KOPT-K1 (cell line): ENCODE measurements around the gene EVX2.

Experiments used
- H3K27ac ChIP-seq: fragments of 200-600 bp; sonication (generic); 2 replicates; pipeline ENCODE4 v1.5.1; 2016; ENCODE audit warnings: antibody characterized with exemption, mild to moderate bottlenecking, low read depth, low read length; ENCODE audit not compliant: poor library complexity, severe bottlenecking
- H3K36me3 ChIP-seq: fragments of 200-600 bp; sonication (generic); 2 replicates; pipeline ENCODE4 v1.5.1; 2017; ENCODE audit warnings: antibody characterized with exemption, mild to moderate bottlenecking, low read length, moderate library complexity; ENCODE audit not compliant: insufficient read depth
- H3K9me3 ChIP-seq: fragments of 200-600 bp; sonication (generic); 2 replicates; pipeline ENCODE4 v1.5.1; 2017; ENCODE audit warnings: antibody characterized with exemption, low read length, mild to moderate bottlenecking; ENCODE audit not compliant: insufficient read depth, poor library complexity, severe bottlenecking

EVX2 gene

GRCh38 chr2:176076796-176077195 lies 7.0 kb downstream of the EVX2 start:
- Histone ChIP-seq H3K36me3 (no peaks in the 10 kb centered on the region), H3K27ac (no peak overlapping the region), H3K9me3 (peaks cover 21% of the 10 kb centered on the region)

GRCh38 chr2:176076063-176076462 lies 7.7 kb downstream of the EVX2 start:
- Histone ChIP-seq H3K9me3 (peaks cover 22% of the 10 kb centered on the region), H3K36me3 (no peaks in the 10 kb centered on the region), H3K27ac (no peak overlapping the region)

GRCh38 chr2:176075481-176075880 lies 8.3 kb downstream of the EVX2 start:
- Histone ChIP-seq H3K36me3 (no peaks in the 10 kb centered on the region), H3K27ac (no peak overlapping the region), H3K9me3 (peaks cover 22% of the 10 kb centered on the region)

GRCh38 chr2:176074919-176075425 lies 8.8 kb downstream of the EVX2 start:
- Histone ChIP-seq H3K27ac (no peak overlapping the region), H3K36me3 (no peaks in the 10 kb centered on the region), H3K9me3 (peaks cover 22% of the 10 kb centered on the region)

- H3K36me3 ChIP-seq: no peaks in the 10 kb centered on the region
- peaks cover 8% of the 10 kb centered on the region for H3K9me3 ChIP-seq
- H3K27ac ChIP-seq: no peak overlapping the region
Observed at GRCh38 chr2:176072951-176073904, 10.5 kb downstream of the EVX2 start.

GRCh38 chr2:176072292-176072669 lies 11.5 kb downstream of the EVX2 start:
- Histone ChIP-seq H3K27ac (no peak overlapping the region), H3K9me3 (peaks cover 8% of the 10 kb centered on the region), H3K36me3 (no peaks in the 10 kb centered on the region)

- Histone ChIP-seq H3K36me3 (no peaks in the 10 kb centered on the region), H3K27ac (no peak overlapping the region), H3K9me3 (peaks cover 8% of the 10 kb centered on the region)
Observed at GRCh38 chr2:176071330-176072291, 12.2 kb downstream of the EVX2 start.

- Histone ChIP-seq H3K27ac (no peak overlapping the region), H3K36me3 (no peaks in the 10 kb centered on the region), H3K9me3 (peaks cover 8% of the 10 kb centered on the region)
Observed at GRCh38 chr2:176068419-176068832, 15.3 kb downstream of the EVX2 start.

- H3K36me3 ChIP-seq: no peaks in the 10 kb centered on the region
- H3K27ac ChIP-seq: no peak overlapping the region
- H3K9me3 ChIP-seq: peaks cover 8% of the 10 kb centered on the region
Observed at GRCh38 chr2:176067589-176068418, 16.0 kb downstream of the EVX2 start.

GRCh38 chr2:176066645-176067588 lies 16.8 kb downstream of the EVX2 start:
- Histone ChIP-seq H3K36me3 (no peaks in the 10 kb centered on the region), H3K9me3 (peaks cover 3% of the 10 kb centered on the region), H3K27ac (no peak overlapping the region)

- Histone ChIP-seq H3K27ac (no peak overlapping the region), H3K36me3 (no peaks in the 10 kb centered on the region)
Observed at GRCh38 chr2:176063958-176064357, 19.8 kb downstream of the EVX2 start.

GRCh38 chr2:176056406-176056805 lies 27.4 kb downstream of the EVX2 start:
- H3K9me3 ChIP-seq: no peaks in the 10 kb centered on the region
- no peaks in the 10 kb centered on the region for H3K36me3 ChIP-seq
- no peak overlapping the region for H3K27ac ChIP-seq

More at GRCh38 chr2:176063958-176064357, 19.8 kb downstream of the EVX2 start:
- H3K9me3 ChIP-seq: no peaks in the 10 kb centered on the region

GRCh38 chr2:176039375-176039774 lies 44.4 kb downstream of the EVX2 start:
- no peaks in the 10 kb centered on the region for H3K36me3 ChIP-seq
- no peak overlapping the region for H3K27ac ChIP-seq
- H3K9me3 ChIP-seq: no peaks in the 10 kb centered on the region
